Skeletal muscle satellite cell (primary cell): Measurements from ENCODE around the gene CCDC88B.

ENCODE experiments used
- H3K27me3 ChIP-seq: 2 replicates; pipeline ENCODE4 v1.7.0; 2013; ENCODE audit warnings: low read length; ENCODE audit not compliant: control insufficient read depth, insufficient read depth
- H3K36me3 ChIP-seq: 2 replicates; pipeline ENCODE4 v1.7.0; 2013; ENCODE audit warnings: mild to moderate bottlenecking, control low read depth, low read length; ENCODE audit not compliant: insufficient read depth
- H3K4me1 ChIP-seq: 2 replicates; pipeline ENCODE4 v1.7.0; 2013; ENCODE audit warnings: low read length; ENCODE audit not compliant: control insufficient read depth, insufficient read depth
- H3K4me2 ChIP-seq: 2 replicates; pipeline ENCODE4 v1.7.0; 2013; ENCODE audit warnings: mild to moderate bottlenecking, low read length
- H3K4me3 ChIP-seq: 2 replicates; pipeline ENCODE4 v1.7.0; 2013; ENCODE audit warnings: low read length
- H3K9ac ChIP-seq: 2 replicates; pipeline ENCODE4 v1.7.0; 2013; ENCODE audit warnings: mild to moderate bottlenecking, low read depth, low read length, moderate library complexity
- H3K9me3 ChIP-seq: replicated peaks from 2 replicates; pipeline ENCODE4 v1.7.0; 2013; ENCODE audit warnings: mild to moderate bottlenecking, control low read depth, low read length

CCDC88B gene

GRCh38 chr11:64352099-64352994, 12.3 kb downstream of the CCDC88B start:
- H3K4me1 ChIP-seq = peaks cover 9% of the 10 kb centered on the region
- H3K9ac ChIP-seq = no peak overlapping the region
- H3K27me3 ChIP-seq = peaks cover 27% of the 10 kb centered on the region
- no peak overlapping the region for H3K4me2 ChIP-seq
- no peaks in the 10 kb centered on the region for H3K9me3 ChIP-seq
- no peaks in the 10 kb centered on the region for H3K36me3 ChIP-seq
- H3K4me3 ChIP-seq = no peak overlapping the region

GRCh38 chr11:64352995-64353714, 13.2 kb downstream of the CCDC88B start:
- Histone ChIP-seq H3K27me3 (peaks cover 27% of the 10 kb centered on the region), H3K9me3 (no peaks in the 10 kb centered on the region), H3K36me3 (no peaks in the 10 kb centered on the region), H3K9ac (no peak overlapping the region), H3K4me2 (no peak overlapping the region), H3K4me3 (no peak overlapping the region), H3K4me1 (peaks cover 17% of the 10 kb centered on the region)

GRCh38 chr11:64353715-64354506, 13.9 kb downstream of the CCDC88B start:
- Histone ChIP-seq H3K9ac (no peak overlapping the region), H3K4me2 (no peak overlapping the region), H3K36me3 (no peaks in the 10 kb centered on the region), H3K4me3 (no peak overlapping the region), H3K27me3 (peaks cover 23% of the 10 kb centered on the region), H3K4me1 (peaks cover 19% of the 10 kb centered on the region), H3K9me3 (no peaks in the 10 kb centered on the region)

GRCh38 chr11:64355078-64355940, 15.3 kb downstream of the CCDC88B start:
- Histone ChIP-seq H3K4me2 (peak overlapping the region; percentile 76), H3K4me3 (peak overlapping the region; percentile 58), H3K9me3 (no peaks in the 10 kb centered on the region), H3K36me3 (peaks cover under 1% of the 10 kb centered on the region), H3K9ac (peak overlapping the region; percentile 53), H3K27me3 (peaks cover 23% of the 10 kb centered on the region), H3K4me1 (peaks cover 29% of the 10 kb centered on the region)

- Histone ChIP-seq H3K4me2 (no peak overlapping the region), H3K36me3 (peaks cover 14% of the 10 kb centered on the region), H3K9me3 (no peaks in the 10 kb centered on the region), H3K4me3 (no peak overlapping the region), H3K4me1 (peaks cover 34% of the 10 kb centered on the region), H3K27me3 (peaks cover 20% of the 10 kb centered on the region), H3K9ac (no peak overlapping the region)
These were observed 16.8 kb downstream of the CCDC88B start for GRCh38 chr11:64356498-64357411.

GRCh38 chr11:64357446-64357845, 17.4 kb downstream of the CCDC88B start:
- Histone ChIP-seq H3K4me3 (no peak overlapping the region), H3K9ac (peak overlapping the region; percentile 87), H3K27me3 (peaks cover 13% of the 10 kb centered on the region), H3K36me3 (peaks cover 21% of the 10 kb centered on the region), H3K4me1 (peaks cover 34% of the 10 kb centered on the region), H3K9me3 (no peaks in the 10 kb centered on the region), H3K4me2 (peak overlapping the region; percentile 96)

GRCh38 chr11:64357904-64358535, 18.0 kb downstream of the CCDC88B start:
- Histone ChIP-seq H3K27me3 (peaks cover 8% of the 10 kb centered on the region), H3K4me3 (peak overlapping the region; percentile 87), H3K9ac (peak overlapping the region; percentile 87), H3K9me3 (no peaks in the 10 kb centered on the region), H3K4me2 (peak overlapping the region; percentile 96), H3K36me3 (peaks cover 27% of the 10 kb centered on the region), H3K4me1 (peaks cover 34% of the 10 kb centered on the region)

- H3K9ac ChIP-seq = peak overlapping the region; percentile 87
- peaks cover 34% of the 10 kb centered on the region for H3K4me1 ChIP-seq
- peak overlapping the region; percentile 87 for H3K4me3 ChIP-seq
- peaks cover 3% of the 10 kb centered on the region for H3K27me3 ChIP-seq
- peaks cover 29% of the 10 kb centered on the region for H3K36me3 ChIP-seq
- H3K4me2 ChIP-seq = peak overlapping the region; percentile 96
- H3K9me3 ChIP-seq = no peaks in the 10 kb centered on the region
These were observed 18.5 kb downstream of the CCDC88B start for GRCh38 chr11:64358536-64358906.

- H3K9ac ChIP-seq = peak within 1 kb of the TSS; percentile 87
- peak within 1 kb of the TSS; percentile 96 for H3K4me2 ChIP-seq
- H3K4me1 ChIP-seq = peaks cover 34% of the 10 kb centered on the region
- H3K36me3 ChIP-seq = peaks cover 30% of the 10 kb centered on the region
- H3K4me3 ChIP-seq = peak within 1 kb of the TSS; percentile 87
- no peaks in the 10 kb centered on the region for H3K27me3 ChIP-seq
- H3K9me3 ChIP-seq = no peaks in the 10 kb centered on the region
These were observed 19.1 kb downstream of the CCDC88B start, which contains the start of gene RPS6KA4 for GRCh38 chr11:64358907-64359711. Gene RPS6KA4 (plus strand): TSS chr11:64359162. CDS start chr11:64359236, 74 bp downstream.
